GM19043 (cell line): Measurements from ENCODE around the gene SMCO2.
A peak's percentile ranks its signal among the peaks of the same experiment; 100 is the strongest.
"Not testable (repeated sequence)": the region's sequence is repeated elsewhere in the genome, so short reads cannot be mapped to it uniquely, and the experiment has no call there.

Experiments
- ATAC-seq: cut with Tn5 transposase; IDR thresholded peaks from one replicate; pipeline ENCODE4 v1.9.1; 2021; ENCODE audit warnings: low read depth; ENCODE audit not compliant: unreplicated experiment

Gene SMCO2

GRCh38 chr12:27523642-27524493, 77.3 kb downstream of the SMCO2 start, which contains the start of gene PPFIBP1:
Gene PPFIBP1 (plus strand): TSS chr12:27524206. CDS start chr12:27633397, 109,191 bp downstream.
- peak; percentile 87 for ATAC-seq

GRCh38 chr12:27524494-27524835, 77.9 kb downstream of the SMCO2 start:
- peak; percentile 6 for ATAC-seq

GRCh38 chr12:27524839-27525753, 78.6 kb downstream of the SMCO2 start:
- no peak for ATAC-seq

GRCh38 chr12:27527512-27527911, 81.0 kb downstream of the SMCO2 start:
- ATAC-seq = no peak

- ATAC-seq = no peak
Observed at GRCh38 chr12:27528788-27529187, 82.3 kb downstream of the SMCO2 start.

- ATAC-seq = no peak
Observed at GRCh38 chr12:27530157-27530922, 83.8 kb downstream of the SMCO2 start.

- ATAC-seq = no peak
Observed at GRCh38 chr12:27531896-27532295, 85.4 kb downstream of the SMCO2 start.

- peak; percentile 52 for ATAC-seq
Observed at GRCh38 chr12:27534060-27534764, 87.7 kb downstream of the SMCO2 start.

- peak; percentile 26 for ATAC-seq
Observed at GRCh38 chr12:27534765-27535161, 88.2 kb downstream of the SMCO2 start.

- no peak for ATAC-seq
Observed at GRCh38 chr12:27535318-27535717, 88.8 kb downstream of the SMCO2 start.

- ATAC-seq = no peak
Observed at GRCh38 chr12:27537855-27538675, 91.5 kb downstream of the SMCO2 start.

- no peak for ATAC-seq
Observed at GRCh38 chr12:27539191-27539631, 92.7 kb downstream of the SMCO2 start.

GRCh38 chr12:27541031-27541719, 94.6 kb downstream of the SMCO2 start:
- ATAC-seq = no peak

- no peak for ATAC-seq
Observed at GRCh38 chr12:27542628-27543027, 96.1 kb downstream of the SMCO2 start.

GRCh38 chr12:27544858-27545257, 98.3 kb downstream of the SMCO2 start:
- not testable (repeated sequence) for ATAC-seq

GRCh38 chr12:27545665-27546064, 99.1 kb downstream of the SMCO2 start:
- ATAC-seq = no peak

- no peak for ATAC-seq
Observed at GRCh38 chr12:27547592-27547991, 101.1 kb downstream of the SMCO2 start.
